ENCODE data around the gene SLC38A2.

GRCh38 chr12:46407361-46407760 lies 34.8 kb upstream of the SLC38A2 start:
- TF ChIP-seq CTCF (IDR thresholded peaks at IDR 0.05) (no peak), POLR2A (IDR thresholded peaks at IDR 0.05) (no peak)

Data from lower leg skin (tissue), 3 donors.